NCI-H82 (cell line): ENCODE measurements around the gene CDC42SE2.
"Not testable (repeated sequence)": the region's sequence is repeated elsewhere in the genome, so short reads cannot be mapped to it uniquely, and the experiment has no call there.

Source experiments
- DNase-seq: peaks from one replicate; lab custom pipeline; 2025; lab: John Stamatoyannopoulos, UW

The CDC42SE2 gene

DNA sequence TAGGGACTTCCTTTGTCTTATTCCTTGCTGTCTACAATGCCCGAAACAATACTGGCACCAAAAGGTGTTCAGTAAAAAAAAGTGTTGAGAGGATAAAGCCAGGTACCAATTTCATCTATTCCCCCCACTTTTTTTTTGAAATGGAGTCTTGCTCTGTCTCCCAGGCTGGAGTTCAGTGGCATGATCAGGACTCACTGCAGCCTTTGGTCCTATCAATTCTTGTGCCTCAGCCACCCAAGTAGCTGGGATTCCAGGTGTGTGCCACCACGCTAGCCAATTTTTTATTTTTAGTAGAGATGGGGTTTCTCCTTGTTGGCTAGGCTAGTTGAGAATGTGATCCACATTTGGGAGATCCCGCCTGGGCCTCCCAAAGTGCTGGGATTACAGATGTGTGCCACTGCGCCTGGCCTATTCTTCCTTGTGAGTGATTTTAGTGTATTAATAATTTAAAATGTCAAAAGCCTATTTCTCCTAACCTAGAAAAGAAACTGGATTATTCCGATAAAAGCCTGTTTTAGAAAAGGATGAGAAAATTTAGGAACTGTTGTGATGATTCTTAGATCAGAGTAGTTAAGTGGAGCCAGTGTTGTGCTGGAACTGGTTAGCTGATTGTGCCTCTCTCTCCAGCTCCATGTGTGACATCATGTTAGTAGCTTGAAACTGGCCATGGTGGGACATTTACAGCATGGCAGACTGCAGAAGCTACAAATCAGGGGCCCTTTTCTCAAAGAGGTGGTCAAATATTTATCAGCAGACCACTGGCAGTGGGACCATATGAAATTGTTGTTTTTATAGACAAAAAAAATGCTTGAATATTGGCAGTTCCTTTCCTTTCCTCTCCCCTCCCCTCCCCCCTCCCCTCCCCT lies 14.3 kb downstream of the CDC42SE2 start:
- DNase-seq = peak; percentile 5

DNA sequence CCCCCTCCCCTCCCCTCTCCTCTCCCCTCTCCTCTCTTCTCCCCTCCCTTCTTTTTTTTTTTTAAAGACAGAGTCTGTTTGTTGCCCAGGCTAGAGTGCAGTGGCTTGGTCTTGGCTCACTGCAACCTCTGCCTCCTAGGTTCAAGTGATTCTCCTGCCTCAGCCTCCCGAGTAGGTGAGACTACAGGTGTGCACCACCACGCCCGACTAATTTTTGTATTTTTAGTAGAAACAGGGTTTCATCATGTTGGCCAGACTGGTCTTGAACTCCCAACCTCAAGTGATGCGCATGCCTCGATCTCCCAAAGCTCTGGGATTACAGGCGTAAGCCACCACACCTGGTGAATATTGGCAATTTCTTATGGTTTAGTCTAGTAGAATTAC lies 14.9 kb downstream of the CDC42SE2 start:
- not testable (repeated sequence) for DNase-seq

DNA sequence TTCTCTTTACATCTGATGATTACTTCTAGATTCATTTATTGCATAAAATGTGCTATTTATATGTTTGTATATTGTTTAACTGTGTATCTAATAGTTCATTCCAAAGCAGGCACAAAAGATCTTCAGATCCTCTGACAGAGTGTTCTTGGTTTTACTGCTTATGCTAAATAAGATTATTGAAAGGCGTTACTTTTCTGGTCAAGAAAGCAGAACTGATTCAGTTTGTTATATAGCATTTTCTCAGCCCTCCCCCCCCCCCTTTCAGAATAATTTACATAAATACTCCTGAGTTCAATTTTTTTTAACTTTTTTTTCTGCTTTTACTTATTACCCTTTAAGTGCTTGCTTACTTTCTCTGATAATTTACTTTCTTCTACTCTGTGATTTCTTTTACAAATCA lies 15.4 kb downstream of the CDC42SE2 start:
- DNase-seq = no peak

DNA sequence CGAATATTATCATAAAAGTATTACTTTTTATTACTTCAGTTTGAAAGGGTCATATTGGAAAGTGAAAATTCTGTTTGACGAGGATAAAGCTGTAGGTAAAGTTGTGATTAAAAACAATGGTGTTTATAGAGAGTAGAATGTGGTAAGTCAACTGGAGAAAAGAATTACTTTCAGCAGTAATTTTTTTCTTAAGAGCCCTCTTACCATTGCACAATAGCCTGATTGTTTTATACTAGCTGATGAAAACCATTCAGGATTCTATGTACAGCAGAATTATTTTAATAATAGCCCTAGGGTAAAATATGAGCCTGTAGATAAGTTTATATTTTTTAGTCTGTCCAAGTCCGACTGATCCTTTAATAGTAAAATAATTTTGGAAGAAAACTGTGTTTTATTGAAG lies 16.6 kb downstream of the CDC42SE2 start:
- DNase-seq = no peak

DNA sequence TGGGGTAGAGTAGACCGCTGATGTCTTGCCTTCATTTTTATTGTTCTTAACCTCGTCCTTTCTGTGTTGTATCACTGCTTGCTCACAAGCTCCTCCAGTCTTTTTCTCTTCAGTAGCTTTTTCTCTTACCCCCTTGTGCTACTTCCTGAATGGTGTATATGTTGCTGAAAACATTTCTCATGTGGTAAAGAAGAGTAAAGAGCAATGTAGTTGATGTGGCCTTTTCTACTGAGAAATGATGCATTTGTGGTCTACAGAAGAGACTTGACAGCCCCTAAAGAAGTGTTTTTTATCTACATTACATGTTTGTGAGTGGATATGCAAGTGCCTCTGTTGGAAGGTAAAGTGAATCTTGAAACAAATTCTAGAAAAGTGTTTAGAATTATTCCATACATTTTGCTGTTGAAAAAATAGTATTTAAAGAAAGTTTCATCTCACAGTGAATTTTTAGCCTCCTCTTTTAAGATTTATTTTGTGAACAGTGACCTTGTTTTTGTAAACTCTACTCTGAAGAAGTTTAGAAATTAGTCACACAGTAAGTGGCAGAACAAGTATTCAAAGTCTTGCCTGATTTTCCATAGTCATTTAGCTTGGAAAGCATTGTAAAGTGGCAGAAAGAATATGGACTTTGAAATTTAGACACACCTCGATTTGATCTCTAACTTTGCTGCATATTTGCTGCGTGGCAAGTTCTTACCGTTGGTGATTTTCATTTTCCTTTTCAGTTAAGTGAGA lies 17.4 kb downstream of the CDC42SE2 start:
- no peak for DNase-seq

DNA sequence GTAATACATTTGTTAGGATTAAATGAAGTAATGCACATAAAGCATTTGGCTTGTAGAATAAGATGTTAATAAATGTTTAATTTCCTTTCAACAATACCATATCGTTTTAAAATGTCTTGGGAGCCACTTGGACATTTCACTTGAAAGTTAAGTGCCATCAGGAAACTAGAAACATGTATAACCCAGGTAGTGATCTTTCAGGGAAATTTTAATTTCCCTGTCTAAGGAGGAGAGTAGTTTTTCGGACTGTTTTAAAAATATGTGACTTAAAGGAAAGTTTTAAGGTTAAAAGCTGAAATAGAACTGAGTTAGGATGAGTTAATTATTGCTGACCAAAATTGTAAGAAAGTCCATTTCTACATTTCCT lies 18.0 kb downstream of the CDC42SE2 start:
- no peak for DNase-seq

DNA sequence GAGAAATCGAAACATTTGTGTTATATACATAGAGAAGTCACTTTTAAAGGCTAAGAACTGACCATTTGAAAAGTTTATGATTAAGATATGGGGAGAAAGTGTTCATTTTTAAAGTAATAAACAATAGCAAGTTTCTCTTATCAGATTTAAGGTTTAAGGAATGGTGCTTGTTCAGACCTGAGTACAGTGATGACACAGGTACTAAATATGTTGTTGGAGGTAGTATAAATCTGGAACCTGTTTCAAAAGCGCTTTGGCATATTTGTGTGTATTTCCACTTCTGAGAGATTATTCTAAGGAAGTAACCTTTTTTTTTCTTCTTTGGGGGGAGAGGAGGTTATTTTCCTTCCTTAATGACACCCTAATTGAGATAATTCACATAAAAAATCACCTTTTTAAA lies 18.4 kb downstream of the CDC42SE2 start:
- no peak for DNase-seq

DNA sequence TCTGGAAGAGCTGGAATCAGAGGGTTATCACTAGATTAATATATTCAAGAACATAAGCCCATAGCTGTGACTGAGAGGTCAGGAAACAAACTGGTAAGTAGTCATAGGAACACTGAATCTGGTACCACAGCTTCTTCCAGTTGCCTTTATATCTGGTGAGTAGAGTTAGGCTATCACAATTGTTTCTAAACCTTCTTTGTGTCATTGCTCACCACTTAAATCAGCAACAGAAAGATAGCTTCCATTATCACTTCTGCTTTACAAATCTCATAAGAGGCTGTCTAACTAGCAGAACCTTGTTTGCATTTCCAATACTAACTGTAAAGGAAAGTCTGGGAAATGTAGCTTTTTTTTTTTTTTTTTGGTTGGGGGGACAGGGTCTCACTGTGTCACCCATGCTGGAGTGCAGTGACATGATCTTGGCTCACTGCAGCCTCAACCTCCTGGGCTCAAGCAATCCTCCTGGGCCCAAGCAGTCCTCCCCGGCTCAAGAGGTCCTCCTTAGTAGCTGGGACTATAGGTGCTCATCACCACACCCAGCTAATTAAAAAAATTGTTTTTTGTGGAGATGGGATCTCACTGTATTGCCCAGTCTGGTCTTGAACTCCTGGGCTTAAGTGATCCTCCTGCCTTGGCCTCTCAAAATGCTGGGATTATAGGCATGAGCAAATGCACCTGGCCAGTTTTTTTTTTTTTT lies 22.0 kb downstream of the CDC42SE2 start:
- no peak for DNase-seq

DNA sequence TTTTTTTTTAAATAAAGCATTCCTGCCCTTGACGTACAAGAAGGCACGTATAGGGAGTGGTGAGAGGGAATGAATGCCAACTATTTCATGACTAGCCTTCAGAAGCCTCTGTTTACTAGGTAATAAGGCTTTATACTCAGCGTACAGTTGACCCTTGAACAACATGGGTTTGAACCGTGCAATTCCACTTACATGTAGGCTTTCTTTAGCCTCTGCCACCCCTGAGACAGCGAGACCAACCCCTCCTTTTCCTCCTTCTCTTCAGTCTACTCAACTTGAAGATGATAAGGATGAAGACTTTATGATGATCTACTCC lies 22.5 kb downstream of the CDC42SE2 start:
- no peak for DNase-seq

DNA sequence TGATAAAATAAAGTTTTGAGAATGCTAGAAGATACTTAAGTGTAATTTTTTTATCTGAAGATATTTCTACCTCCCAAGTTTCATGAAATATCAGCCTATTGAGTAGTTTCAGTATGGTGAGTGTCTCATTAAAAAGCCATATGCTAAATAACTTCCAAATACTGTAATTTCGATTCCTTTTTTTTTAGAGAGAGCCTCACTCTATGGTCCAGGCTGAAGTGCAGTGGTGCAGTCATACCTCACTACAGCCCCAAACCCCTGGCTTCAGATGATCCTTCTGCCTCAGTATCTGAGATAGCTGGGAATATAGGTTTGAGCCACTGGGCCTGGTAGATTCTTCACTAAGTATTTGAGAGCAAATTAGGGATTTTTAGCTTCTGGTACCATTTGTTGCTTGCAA lies 24.5 kb downstream of the CDC42SE2 start:
- DNase-seq = no peak

DNA sequence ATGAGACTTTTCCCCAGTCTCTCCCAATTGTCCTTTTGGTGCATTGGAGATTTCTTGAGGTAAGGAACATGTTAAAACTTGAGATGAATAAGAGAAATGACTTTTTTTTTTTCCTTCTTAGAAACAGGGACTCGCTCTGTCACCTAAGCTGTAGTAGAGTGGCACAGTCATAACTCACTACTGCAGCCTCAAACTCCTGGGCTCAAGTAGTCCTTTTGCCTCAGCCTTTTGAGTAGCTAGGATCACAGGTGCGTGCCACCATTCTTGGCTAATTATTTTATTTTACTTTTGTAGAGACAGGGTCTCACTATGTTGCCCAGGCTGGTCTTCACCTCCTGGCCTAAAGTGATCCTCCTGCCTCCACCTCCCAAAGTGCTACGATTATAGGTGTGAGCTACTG lies 25.9 kb downstream of the CDC42SE2 start:
- DNase-seq = no peak

DNA sequence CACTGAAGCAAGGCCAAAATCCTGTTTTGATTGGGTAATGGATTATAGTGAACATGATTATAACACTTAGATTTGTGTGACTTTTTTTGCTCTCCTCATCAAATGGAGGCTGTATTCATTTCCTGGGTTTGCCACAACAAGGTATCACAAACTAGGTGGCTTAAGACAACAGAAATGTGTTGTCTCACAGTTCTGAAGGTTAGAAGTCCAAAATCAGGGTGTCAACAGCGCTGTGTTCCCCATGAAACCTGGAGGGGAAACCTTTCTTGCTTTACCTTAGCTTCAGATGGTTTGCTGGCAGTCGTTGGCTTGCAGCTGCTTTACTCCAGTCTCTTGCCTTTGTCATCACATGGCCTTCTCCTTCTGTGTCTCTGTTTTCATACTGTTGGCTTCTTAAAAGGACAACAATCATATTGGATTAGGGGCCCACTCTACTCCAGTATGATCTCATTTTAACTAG lies 32.4 kb downstream of the CDC42SE2 start:
- DNase-seq = peak; percentile 88

DNA sequence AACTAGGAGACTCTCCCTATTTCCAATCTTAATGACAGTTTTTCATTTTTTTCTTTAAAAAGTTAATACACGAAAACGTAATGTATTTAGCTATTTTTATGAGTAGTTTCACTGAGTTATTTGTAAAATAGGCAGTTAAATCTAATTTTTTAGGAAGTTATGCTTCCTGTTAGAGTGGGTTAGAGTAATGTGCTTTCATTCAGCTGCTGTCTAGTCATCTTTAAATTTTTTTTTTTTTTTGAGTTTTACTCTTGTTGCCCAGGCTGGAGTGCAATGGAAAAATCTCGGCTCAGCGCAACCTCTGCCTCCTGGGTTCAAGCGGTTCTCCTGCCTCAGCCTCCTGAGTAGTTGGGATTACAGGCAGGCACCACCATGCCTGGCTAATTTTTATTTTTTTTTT lies 34.0 kb downstream of the CDC42SE2 start:
- no peak for DNase-seq

DNA sequence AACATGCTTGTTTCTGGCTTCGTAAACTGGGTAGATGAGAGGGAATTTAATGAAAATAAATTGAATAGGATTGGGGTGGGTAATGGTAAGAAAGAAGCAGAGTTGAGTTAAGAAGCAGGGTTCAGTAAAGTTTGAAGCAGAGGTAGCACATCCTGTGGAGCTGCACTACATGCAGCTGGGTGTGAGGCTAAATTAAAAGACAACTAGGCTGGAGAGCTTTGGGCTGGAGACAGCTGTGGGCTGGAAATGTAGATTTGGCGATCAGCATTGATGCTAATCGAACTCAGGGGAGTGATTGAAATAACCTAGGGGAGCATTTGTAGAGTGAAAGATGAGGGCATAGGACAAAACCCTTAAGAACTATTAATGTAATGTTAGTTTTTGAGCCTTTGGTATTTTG lies 35.6 kb downstream of the CDC42SE2 start:
- no peak for DNase-seq

DNA sequence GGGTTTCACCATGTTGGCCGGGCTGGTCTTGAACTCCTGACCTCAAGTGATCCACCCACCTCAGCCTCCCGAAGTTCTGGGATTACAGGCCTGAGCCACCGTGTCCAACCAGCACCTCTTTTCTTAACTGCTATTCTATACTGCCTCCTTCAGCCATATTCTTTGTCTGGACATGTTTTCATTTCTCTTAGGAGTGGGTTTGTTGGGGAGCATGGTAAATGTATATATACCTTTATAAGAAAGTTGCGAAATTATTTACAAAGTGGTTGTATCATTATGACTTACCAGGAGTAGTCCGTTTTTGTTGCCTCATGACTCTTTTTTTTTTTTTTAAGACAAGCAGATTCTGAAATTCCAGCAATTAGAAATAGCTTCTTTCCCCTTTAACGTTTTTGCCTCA lies 38.7 kb downstream of the CDC42SE2 start:
- no peak for DNase-seq

DNA sequence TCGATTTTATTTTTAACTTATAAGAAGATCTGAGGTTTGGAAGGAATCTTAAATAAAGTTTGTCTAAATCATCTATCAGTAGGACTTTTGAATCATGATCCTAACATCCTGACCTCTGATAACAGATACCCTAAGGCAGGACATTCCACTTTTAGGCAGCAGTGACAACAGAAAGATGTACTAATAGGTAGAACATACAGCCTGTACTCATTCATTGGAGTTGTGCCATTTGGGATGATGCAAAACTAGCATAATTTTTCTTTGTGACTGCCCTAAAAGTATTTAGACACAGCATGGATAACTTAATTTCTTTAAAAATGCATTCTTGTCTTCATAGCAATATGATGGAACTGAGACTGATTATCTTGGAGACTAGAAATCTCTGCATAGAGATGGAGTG lies 39.7 kb downstream of the CDC42SE2 start:
- DNase-seq = no peak

DNA sequence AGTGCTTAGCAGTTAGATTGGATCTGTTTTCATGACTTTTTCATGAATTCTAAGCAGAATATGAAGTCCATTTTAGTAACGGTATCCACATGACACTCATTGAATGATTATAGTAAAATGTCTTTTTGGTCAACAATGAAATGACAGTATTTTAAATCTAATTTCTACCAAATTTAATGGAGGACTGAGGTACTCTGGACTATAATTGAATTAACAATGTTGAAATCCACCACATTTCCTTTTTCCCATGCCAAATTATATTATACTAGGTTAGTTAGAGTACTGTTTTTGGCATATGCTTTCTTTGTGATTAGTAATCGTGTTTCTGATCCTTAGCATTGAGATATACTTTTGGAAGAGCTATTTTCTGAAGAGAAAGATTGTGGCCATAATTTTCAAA lies 40.6 kb downstream of the CDC42SE2 start:
- DNase-seq = no peak

DNA sequence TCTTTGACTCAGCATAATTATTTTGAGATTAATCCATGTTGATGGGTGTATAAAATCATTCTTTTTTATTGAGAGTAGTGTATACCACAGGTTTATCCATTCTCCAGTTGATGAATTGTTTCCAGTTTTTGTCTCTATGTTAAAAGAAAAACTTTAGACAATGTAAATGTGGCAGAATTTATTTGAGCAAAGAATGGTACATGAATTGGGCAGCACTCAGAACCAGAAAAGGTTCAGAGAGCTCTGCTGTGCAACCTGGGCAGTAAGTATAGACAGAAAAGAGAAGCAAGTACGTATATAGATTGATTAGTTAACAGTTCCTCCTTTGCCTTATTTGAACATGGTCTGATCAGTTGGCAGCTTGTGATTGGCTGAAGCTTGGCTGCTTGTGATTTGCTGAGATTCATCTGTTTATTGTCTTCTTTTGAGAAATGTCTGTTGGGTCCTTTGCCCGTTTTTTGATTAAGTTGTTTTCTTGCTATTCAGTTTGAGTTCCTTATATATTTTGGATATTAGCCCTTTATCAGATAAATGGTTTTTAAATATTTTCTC lies 41.4 kb downstream of the CDC42SE2 start:
- DNase-seq = no peak

DNA sequence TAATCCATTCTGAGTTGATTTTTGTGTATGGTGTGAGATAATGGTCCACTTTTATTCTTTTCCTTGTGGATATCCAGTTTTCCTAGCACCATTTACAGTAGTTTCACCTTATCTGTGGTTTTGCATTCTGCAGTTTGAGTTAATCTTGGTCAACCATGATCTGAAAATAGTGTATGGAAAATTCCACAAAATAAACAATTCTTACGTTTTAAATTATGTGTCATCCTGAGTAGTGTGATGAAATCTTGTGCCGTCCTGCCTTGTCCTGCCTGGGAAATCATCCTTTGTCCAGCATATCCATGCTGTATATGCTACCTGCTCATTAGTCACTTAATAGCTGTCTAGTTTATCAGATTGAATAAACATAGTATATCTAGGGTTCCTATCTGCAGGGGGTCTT lies 42.1 kb downstream of the CDC42SE2 start:
- DNase-seq = no peak

DNA sequence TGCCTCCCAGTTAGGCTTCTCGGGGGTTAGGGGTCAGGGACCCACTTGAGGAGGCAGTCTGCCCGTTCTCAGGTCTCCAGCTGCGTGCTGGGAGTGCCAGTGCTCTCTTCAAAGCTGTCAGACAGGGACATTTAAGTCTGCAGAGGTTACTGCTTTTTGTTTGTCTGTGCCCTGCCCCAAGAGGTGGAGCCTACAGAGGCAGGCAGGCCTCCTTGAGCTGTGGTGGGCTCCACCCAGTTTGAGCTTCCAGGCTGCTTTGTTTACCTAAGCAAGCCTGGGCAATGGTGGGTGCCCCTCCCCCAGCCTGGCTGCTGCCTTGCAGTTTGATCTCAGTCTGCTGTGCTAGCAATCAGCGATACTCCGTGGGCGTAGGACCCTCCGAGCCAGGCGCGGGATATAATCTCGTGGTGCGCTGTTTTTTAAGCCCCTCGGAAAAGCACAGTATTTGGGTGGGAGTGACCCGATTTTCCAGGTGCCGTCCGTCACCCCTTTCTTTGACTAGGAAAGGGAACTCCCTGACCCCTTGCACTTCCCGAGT lies 48.5 kb downstream of the CDC42SE2 start:
- not testable (repeated sequence) for DNase-seq

DNA sequence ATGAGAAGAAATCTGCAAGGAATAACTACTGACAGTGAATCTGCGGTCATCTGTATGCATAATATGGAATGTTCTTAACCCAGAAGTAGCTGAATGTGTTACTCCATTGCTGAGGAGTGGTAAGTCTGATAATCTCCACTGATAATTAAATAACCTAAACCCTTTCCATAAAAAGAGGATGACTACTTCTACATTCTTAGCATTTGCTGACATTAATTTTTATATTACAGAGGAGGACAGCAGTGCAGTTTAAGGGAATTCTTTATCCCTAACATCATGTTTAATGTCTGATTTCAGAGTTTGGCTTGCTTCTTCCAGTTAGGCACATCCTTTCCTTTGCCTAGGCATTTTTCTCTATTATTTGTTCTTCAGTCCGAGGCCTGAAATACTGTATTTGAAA lies 52.2 kb downstream of the CDC42SE2 start:
- no peak for DNase-seq

DNA sequence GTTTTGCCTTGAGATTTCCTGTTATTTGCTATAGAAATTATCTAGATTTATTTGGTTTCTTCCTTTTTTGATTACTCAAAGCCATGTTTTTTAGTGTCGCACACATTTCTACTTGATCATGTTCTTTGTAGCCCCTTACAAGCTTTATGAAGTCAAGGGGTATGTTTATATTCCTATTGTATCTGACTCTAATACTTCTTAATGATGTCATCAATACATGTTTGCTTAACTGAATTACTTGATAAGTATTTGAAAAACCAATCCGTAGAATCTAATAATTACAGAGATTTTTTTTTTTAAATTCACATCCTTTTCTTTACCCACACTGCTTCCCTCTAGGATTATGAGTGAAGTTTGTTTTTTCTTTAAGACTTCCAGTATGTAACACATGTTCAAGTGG lies 53.0 kb downstream of the CDC42SE2 start:
- no peak for DNase-seq

DNA sequence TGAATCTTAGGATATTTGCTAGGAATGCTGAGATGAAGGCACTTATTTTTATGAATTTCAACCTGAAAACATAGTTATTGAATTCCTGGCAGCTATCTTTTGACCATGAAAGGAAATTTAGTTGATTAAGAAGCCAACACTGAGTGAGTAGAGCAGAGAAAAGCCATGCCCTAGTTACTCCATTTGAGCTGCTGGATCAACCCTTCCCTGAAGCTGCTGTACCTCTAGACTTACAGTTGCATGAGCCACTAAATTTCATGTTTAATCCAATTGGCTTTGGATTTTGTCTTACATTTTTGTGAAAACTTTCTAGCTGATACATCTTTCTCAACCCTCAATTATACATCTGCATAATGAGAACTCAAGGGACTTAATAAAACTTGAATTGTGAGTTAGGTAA lies 54.6 kb downstream of the CDC42SE2 start:
- DNase-seq = no peak
